Measurements from ENCODE around the gene TNNT1.

DNA sequence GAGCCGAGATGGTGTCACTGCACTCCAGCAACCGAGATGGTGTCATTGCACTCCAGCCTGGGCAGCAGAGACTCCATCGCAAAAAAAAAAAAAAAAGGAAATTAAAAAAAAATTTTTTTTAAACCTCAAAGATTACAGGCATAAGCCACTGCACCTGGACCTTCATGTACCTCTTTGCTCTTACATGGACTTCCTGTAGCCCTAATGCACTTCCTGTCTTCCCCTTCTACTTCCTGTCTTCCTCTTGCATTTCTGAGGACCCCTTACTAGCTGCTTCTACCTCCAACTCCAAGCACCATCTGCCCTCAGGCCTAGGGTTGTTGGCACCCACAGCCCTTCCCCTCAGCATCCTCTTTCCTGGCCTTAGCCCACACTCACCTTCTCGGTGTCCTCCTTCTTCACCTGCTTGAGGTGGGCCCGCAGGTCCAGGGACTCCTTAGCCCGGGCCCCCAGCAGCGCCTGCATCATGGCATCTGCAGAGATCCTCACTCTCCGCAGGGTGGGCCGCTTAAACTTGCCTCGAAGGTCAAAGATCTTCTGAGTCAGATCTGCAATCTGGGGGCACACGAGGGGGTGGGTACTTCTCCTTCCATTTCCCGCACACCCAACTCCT is 4.8 kb upstream of the TNNT1 start:
- TF ChIP-seq, protein P1, sequence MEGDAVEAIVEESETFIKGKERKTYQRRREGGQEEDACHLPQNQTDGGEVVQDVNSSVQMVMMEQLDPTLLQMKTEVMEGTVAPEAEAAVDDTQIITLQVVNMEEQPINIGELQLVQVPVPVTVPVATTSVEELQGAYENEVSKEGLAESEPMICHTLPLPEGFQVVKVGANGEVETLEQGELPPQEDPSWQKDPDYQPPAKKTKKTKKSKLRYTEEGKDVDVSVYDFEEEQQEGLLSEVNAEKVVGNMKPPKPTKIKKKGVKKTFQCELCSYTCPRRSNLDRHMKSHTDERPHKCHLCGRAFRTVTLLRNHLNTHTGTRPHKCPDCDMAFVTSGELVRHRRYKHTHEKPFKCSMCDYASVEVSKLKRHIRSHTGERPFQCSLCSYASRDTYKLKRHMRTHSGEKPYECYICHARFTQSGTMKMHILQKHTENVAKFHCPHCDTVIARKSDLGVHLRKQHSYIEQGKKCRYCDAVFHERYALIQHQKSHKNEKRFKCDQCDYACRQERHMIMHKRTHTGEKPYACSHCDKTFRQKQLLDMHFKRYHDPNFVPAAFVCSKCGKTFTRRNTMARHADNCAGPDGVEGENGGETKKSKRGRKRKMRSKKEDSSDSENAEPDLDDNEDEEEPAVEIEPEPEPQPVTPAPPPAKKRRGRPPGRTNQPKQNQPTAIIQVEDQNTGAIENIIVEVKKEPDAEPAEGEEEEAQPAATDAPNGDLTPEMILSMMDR (IDR thresholded peaks at IDR 0.05) = no peak
- no peak for TF ChIP-seq POLR2A (IDR thresholded peaks at IDR 0.05)

All from prostate gland (tissue), 2 donors.